Fibroblast of peridontal ligament (primary cell): Measurements from ENCODE around the gene CACNG4.

Experiments used
- DNase-seq: peaks from one replicate; pipeline ENCODE4 v3.0.0-alpha.2; 2010; ENCODE audit errors: extremely low read depth

Gene CACNG4

GRCh38 chr17:67066717-67067116 lies 102.2 kb downstream of the CACNG4 start:
- DNase-seq = no peak

GRCh38 chr17:67067571-67068482 lies 103.3 kb downstream of the CACNG4 start:
- no peak for DNase-seq

GRCh38 chr17:67068999-67069398 lies 104.5 kb downstream of the CACNG4 start:
- peak; percentile 60 for DNase-seq

- no peak for DNase-seq
These were observed 105.2 kb downstream of the CACNG4 start for GRCh38 chr17:67069603-67070136.

GRCh38 chr17:67071595-67071994 lies 107.1 kb downstream of the CACNG4 start:
- no peak for DNase-seq

GRCh38 chr17:67072885-67073284 lies 108.4 kb downstream of the CACNG4 start:
- no peak for DNase-seq

- no peak for DNase-seq
These were observed 110.3 kb downstream of the CACNG4 start for GRCh38 chr17:67074781-67075180.

GRCh38 chr17:67076290-67076689 lies 111.8 kb downstream of the CACNG4 start:
- DNase-seq = no peak

GRCh38 chr17:67078292-67078691 lies 113.8 kb downstream of the CACNG4 start:
- DNase-seq = no peak

GRCh38 chr17:67079491-67079890 lies 115.0 kb downstream of the CACNG4 start:
- DNase-seq = no peak

- DNase-seq = no peak
These were observed 116.3 kb downstream of the CACNG4 start for GRCh38 chr17:67080804-67081203.

GRCh38 chr17:67082107-67082506 lies 117.6 kb downstream of the CACNG4 start:
- DNase-seq = no peak
